Fibroblast of the conjunctiva (primary cell): ENCODE results near the gene CFAP74.

Experiments used
- DNase-seq: peaks from one replicate; pipeline ENCODE4 v3.0.0-alpha.2; 2010; ENCODE audit warnings: low read depth

The CFAP74 gene

DNA sequence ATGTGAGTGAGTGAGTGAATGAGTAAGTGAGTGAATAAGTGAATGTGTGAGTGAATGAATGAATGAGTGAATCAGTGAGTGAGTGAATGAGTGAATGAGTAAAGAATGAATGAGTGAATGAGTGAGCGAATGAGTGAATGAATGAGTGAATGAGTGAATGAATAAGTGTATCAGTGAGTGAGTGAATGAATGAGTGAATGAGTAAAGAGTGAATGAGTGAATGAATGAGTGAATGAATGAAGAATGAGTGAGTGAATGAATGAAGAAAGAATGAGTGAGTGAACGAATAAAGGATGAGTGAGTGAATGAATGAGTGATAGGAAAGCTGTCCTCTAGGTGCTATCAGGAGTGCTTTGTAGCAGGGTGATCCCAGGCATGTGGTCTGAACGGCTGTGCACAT lies 35.7 kb downstream of the CFAP74 start:
- no peak for DNase-seq

DNA sequence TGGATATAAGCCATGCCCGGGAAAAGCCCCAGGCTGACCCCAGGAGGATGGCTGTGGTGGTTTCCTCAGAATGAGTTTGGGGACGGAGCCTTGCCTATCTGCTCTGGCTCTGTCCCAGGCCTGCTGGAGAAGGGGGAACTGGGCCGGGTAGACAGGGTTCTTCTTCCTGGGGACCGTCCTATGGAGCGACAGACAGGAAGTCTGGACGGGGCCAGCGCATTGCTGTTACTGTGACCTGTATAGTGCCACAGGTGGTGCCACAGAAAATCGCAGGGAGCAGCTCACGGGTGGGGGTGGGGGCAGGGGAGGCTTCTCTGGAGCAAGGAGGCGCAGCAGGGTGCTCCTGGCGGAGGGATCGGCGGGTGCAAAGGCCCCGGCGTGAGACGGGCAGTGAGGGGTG lies 36.4 kb downstream of the CFAP74 start:
- no peak for DNase-seq

- DNase-seq: no peak
These were observed 37.4 kb downstream of the CFAP74 start for GRCh38 chr1:1966071-1966740.

DNA sequence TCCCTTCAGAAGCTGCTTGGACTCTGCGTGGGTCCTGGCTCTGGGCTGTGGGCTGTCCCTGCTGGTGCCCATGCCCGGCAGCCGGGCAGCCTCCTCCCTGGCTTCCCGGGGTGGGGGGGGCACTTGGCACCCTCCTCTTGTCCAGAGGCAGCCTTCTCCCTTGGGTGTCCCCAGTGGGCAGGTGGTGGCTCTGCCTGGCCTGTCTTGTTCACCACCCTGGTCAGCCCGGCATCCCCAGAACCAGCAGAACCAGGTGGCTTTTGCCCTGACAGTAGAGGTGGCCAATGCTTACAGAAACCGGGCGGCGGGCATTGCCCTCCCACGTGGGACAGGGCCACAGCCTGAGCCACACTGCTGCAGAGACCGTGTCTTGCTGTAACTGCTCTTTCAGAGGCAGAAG lies 38.0 kb downstream of the CFAP74 start:
- no peak for DNase-seq

DNA sequence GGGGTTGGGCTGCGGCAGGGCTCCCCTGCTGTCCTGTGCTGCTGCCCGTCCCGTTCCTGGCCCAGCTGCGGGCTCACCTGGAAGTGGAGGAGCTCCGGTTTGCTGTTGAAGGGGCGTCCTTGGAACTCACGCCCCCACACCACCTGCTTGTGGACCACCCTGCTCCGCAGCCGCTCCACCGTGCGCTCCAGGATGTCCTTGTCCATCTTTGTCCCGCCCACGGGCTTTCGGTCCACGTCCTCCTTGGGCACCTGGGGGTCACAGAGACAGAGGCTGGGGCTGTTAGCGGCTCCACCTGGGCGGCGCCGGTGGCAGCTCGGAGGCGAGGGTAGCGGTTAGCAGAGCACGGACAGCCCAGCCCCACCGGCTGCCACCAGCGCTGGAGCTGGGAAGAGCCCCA lies 38.8 kb downstream of the CFAP74 start:
- DNase-seq: no peak

DNA sequence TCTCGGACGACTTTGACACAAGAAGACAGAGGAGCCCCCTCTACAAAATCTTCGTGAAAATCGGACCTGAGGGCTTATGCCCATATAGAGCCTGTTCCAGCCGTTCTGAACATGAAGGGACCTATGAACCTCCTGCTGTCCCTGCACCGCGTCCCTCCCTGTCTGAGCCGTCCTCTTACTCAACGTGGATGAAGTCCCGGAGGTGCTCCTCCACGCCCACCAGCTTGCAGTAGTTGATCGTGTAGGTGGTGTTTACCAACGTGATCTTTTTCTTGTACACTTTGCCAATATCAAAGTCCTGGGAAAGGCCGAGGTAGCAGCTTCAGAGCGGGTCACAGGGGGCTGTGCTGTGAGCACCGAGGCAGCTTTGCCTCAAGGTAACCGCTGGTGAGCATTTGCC lies 40.0 kb downstream of the CFAP74 start:
- no peak for DNase-seq

- no peak for DNase-seq
These were observed 40.8 kb downstream of the CFAP74 start for GRCh38 chr1:1962752-1963151.

GRCh38 chr1:1960480-1961196 lies 42.9 kb downstream of the CFAP74 start:
- DNase-seq: no peak

- peak; percentile 47 for DNase-seq
These were observed 43.6 kb downstream of the CFAP74 start for GRCh38 chr1:1959840-1960479.

DNA sequence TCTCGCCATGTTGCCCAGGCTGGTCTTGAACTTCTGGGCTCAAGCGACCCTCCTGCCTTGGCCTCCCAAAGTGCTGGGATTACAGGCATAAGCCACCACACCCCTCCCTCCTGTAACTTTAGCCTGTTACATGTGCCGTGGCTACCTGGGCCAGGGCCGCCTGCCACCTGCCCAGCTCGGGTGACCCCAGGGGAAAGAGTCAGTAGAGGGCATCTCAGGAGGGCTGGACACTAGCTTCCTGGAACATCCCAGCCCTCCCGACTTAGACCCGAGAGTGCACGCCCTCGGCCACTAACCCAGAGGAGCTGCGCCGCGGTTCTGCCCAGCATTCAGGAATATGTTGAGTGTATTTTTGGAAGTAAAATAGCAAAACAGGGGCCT lies 44.1 kb downstream of the CFAP74 start:
- DNase-seq: no peak

- no peak for DNase-seq
These were observed 45.5 kb downstream of the CFAP74 start for GRCh38 chr1:1958071-1958541.

- no peak for DNase-seq
These were observed 46.0 kb downstream of the CFAP74 start for GRCh38 chr1:1957533-1957961.

GRCh38 chr1:1956586-1957532 lies 46.7 kb downstream of the CFAP74 start:
- DNase-seq: no peak

GRCh38 chr1:1956101-1956500 lies 47.5 kb downstream of the CFAP74 start:
- no peak for DNase-seq

- no peak for DNase-seq
These were observed 47.9 kb downstream of the CFAP74 start for GRCh38 chr1:1955621-1956094.

DNA sequence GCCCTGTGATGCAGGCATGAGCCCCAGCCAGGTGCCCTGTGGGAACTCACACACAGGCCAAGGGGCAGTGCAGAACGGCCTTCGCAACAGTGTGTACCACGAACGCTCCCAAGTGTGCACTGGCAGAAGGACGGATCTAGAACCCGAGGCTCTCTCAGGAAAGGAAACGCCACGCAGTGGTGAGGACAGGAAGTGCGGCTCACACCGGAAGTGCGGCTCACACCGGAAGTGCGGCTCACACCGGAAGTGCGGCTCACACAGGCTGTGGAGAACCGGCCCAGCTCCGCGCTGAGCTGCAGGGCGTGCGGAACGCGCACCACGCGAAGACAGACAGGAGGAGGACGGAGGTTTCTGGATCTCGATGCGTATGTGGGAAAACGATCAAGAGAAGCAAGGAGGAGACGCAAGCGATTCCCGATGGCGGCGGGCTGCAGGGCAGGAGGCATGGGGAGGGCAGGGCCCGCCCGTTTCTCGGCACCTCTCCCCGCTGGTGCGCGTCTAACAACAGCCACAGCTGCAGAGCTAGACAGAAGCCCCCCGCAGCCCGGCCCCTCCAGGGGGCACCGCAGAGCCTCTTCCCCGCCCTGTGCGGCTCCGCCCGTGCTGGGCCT lies 48.6 kb downstream of the CFAP74 start:
- no peak for DNase-seq

- DNase-seq: no peak
These were observed 49.6 kb downstream of the CFAP74 start for GRCh38 chr1:1954015-1954414.

GRCh38 chr1:1950940-1951339 lies 52.6 kb downstream of the CFAP74 start:
- DNase-seq: no peak

DNA sequence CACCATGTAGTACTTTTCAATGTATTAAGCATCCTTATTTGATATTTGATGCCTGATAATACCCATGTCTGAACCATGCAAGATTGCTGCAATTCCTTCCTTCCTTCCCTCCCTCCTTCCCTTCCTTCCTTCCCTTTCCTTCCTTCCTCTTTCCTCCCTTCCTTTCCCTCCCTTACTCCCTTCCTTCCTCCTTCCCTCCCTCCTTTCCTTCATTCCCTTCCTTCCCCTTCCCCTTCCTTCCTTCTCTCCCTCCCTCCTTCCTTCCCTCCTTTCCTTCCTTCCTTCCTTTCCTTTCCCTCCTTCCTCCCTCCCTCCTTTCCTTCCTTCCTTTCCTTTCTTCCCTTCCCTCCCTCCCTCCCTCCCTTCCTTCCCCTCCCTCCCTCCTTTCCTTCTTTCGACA lies 54.8 kb downstream of the CFAP74 start:
- no peak for DNase-seq

DNA sequence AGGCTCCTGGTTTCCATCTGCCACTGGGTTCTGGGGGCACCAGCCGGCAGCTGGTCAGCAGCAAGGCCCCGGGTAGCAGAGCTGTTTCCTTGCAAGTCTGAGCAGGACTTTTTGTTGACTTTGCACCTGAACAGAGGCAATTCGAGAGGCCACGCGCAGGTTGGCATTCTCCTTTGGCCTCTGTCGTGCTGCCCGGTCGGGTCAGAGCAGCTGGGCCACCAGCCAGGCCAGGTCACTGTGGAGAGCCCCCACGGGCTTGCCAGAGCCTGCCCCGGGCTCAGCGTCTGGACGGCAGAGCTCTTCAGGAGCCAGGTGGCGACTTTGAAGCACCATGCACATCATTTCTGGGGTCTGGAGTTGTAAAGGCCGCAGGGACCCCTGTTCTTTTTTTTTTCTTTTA lies 56.1 kb downstream of the CFAP74 start:
- no peak for DNase-seq

- DNase-seq: no peak
These were observed 57.0 kb downstream of the CFAP74 start for GRCh38 chr1:1946540-1946939.
